H9 (cell line): ENCODE data around the gene TK1. TPM values are rescaled to one million over a fixed set of nuclear protein-coding genes. Genes with fewer than 3 reads are reported as not detected.
"Not testable (repeated sequence)": the region's sequence is repeated elsewhere in the genome, so short reads cannot be mapped to it uniquely, and the experiment has no call there.

Source experiments
- DNase-seq: peaks from one replicate; pipeline ENCODE4 v3.0.0-alpha.2; 2017
- H2AFZ ChIP-seq: one replicate; pipeline ENCODE4 v1.6.1; 2013; ENCODE audit warnings: mild to moderate bottlenecking, low read length, control low read depth, moderate library complexity
- H2AK5ac ChIP-seq: 2 replicates; pipeline ENCODE4 v1.6.1; 2013; ENCODE audit warnings: low read length, control low read depth, mixed read lengths; ENCODE audit not compliant: insufficient read length
- H2BK120ac ChIP-seq: one replicate; pipeline ENCODE4 v1.6.1; 2013; ENCODE audit warnings: low read depth, mild to moderate bottlenecking, low read length, control low read depth, inconsistent platforms; ENCODE audit not compliant: poor library complexity, severe bottlenecking
- H2BK12ac ChIP-seq: 2 replicates; pipeline ENCODE4 v1.6.1; 2013; ENCODE audit warnings: low read length, control low read depth, mixed read lengths, low read depth; ENCODE audit not compliant: insufficient read length
- H2BK15ac ChIP-seq: 2 replicates; pipeline ENCODE4 v1.6.1; 2013; ENCODE audit warnings: low read depth, low read length, control low read depth
- H2BK20ac ChIP-seq: one replicate; pipeline ENCODE4 v1.6.1; 2013; ENCODE audit warnings: low read depth, mild to moderate bottlenecking, low read length, control low read depth, inconsistent platforms; ENCODE audit not compliant: poor library complexity, severe bottlenecking
- H2BK5ac ChIP-seq: 2 replicates; pipeline ENCODE4 v1.6.1; 2013; ENCODE audit warnings: low read length, control low read depth, mixed read lengths; ENCODE audit not compliant: insufficient read length
- H3K14ac ChIP-seq: 2 replicates; pipeline ENCODE4 v1.6.1; 2013; ENCODE audit warnings: low read length, control low read depth; ENCODE audit not compliant: insufficient read depth
- H3K18ac ChIP-seq: 2 replicates; pipeline ENCODE4 v1.6.1; 2013; ENCODE audit warnings: low read depth, mild to moderate bottlenecking, mixed read lengths, low read length, control low read depth; ENCODE audit not compliant: insufficient read length
- H3K23ac ChIP-seq: 2 replicates; pipeline ENCODE4 v1.6.1; 2013; ENCODE audit warnings: low read length, control low read depth, mixed read lengths, low read depth; ENCODE audit not compliant: insufficient read length
- H3K23me2 ChIP-seq: 2 replicates; pipeline ENCODE4 v1.6.1; 2013; ENCODE audit warnings: low read depth, mild to moderate bottlenecking, mixed read lengths, low read length, control low read depth; ENCODE audit not compliant: insufficient read length, poor library complexity, severe bottlenecking
- H3K27ac ChIP-seq: 2 replicates; pipeline ENCODE4 v1.5.1; 2013; ENCODE audit warnings: low read length, control low read depth, mixed read lengths, low read depth; ENCODE audit not compliant: insufficient read length
- H3K27me3 ChIP-seq: 2 replicates; pipeline ENCODE4 v1.6.1; 2013; ENCODE audit warnings: low read length, control low read depth, inconsistent platforms; ENCODE audit not compliant: insufficient read depth
- H3K4ac ChIP-seq: 2 replicates; pipeline ENCODE4 v1.6.1; 2013; ENCODE audit warnings: low read depth, mild to moderate bottlenecking, control low read depth, inconsistent platforms, low read length, moderate library complexity
- H3K4me1 ChIP-seq: 2 replicates; pipeline ENCODE4 v1.6.1; 2013; ENCODE audit warnings: low read length, control low read depth, inconsistent platforms; ENCODE audit not compliant: insufficient read depth
- H3K4me2 ChIP-seq: 2 replicates; pipeline ENCODE4 v1.6.1; 2013; ENCODE audit warnings: low read length, control low read depth, mixed read lengths; ENCODE audit not compliant: insufficient read length, insufficient read depth
- H3K56ac ChIP-seq: 2 replicates; pipeline ENCODE4 v1.6.1; 2013; ENCODE audit warnings: low read depth, mild to moderate bottlenecking, mixed read lengths, low read length, control low read depth; ENCODE audit not compliant: insufficient read length
- H3K79me1 ChIP-seq: 2 replicates; pipeline ENCODE4 v1.6.1; 2013; ENCODE audit warnings: low read depth, mild to moderate bottlenecking, moderate library complexity, low read length, control low read depth, inconsistent platforms; ENCODE audit not compliant: insufficient read depth, poor library complexity, severe bottlenecking
- H3K79me2 ChIP-seq: 2 replicates; pipeline ENCODE4 v1.6.1; 2013; ENCODE audit warnings: low read length, control low read depth, inconsistent platforms; ENCODE audit not compliant: insufficient read depth
- H3K9ac ChIP-seq: 2 replicates; pipeline ENCODE4 v1.6.1; 2013; ENCODE audit warnings: low read length, control low read depth, mixed read lengths; ENCODE audit not compliant: insufficient read length; ENCODE audit errors: extremely low read depth
- H3K9me3 ChIP-seq: one replicate; pipeline ENCODE4 v1.6.1; 2013; ENCODE audit warnings: low read depth, low read length, inconsistent platforms; ENCODE audit not compliant: control insufficient read depth
- H3T11ph ChIP-seq: one replicate; pipeline ENCODE4 v1.6.1; 2013; ENCODE audit warnings: mild to moderate bottlenecking, low read length, control low read depth, inconsistent platforms
- H4K20me1 ChIP-seq: one replicate; pipeline ENCODE4 v1.6.1; 2013; ENCODE audit not compliant: control insufficient read depth, insufficient read length, insufficient read depth
- H4K5ac ChIP-seq: 2 replicates; pipeline ENCODE4 v1.6.1; 2013; ENCODE audit warnings: low read depth, mild to moderate bottlenecking, mixed read lengths, low read length, control low read depth; ENCODE audit not compliant: insufficient read length
- H4K8ac ChIP-seq: replicated peaks from 2 replicates; pipeline ENCODE4 v1.6.1; 2013; ENCODE audit warnings: low read length, control low read depth, mixed read lengths, low read depth; ENCODE audit not compliant: insufficient read length
- H4K91ac ChIP-seq: 2 replicates; pipeline ENCODE4 v1.6.1; 2013; ENCODE audit warnings: low read depth, mild to moderate bottlenecking, moderate library complexity, mixed read lengths, low read length, control low read depth; ENCODE audit not compliant: insufficient read length
- H3K27ac Mint-ChIP-seq, 3 experiments: 2 replicates in 2 of 3; 3 replicates in 1 of 3; pipeline ENCODE4 v1.8.0; 2020 to 2021; ENCODE audit warnings: mixed read lengths in 3 of 3, mild to moderate bottlenecking in 1 of 3, moderate library complexity in 1 of 3
- H3K27me3 Mint-ChIP-seq: 2 replicates; pipeline ENCODE4 v1.8.0; 2021; ENCODE audit warnings: low read depth, mild to moderate bottlenecking, moderate library complexity, mixed read lengths
- H3K36me3 Mint-ChIP-seq, 3 experiments: 2 replicates in 2 of 3; 3 replicates in 1 of 3; pipeline ENCODE4 v1.8.0; 2020 to 2021; ENCODE audit warnings: low read depth in 3 of 3, mixed read lengths in 3 of 3; ENCODE audit not compliant: insufficient read depth in 1 of 3
- H3K4me1 Mint-ChIP-seq, 2 experiments: 2 replicates each; pipeline ENCODE4 v1.8.0; 2020; ENCODE audit warnings: mixed read lengths in 2 of 2
- H3K4me3 Mint-ChIP-seq, 2 experiments: 2 replicates in 1 of 2; 3 replicates in 1 of 2; pipeline ENCODE4 v1.8.0; 2020 to 2021; ENCODE audit warnings: mild to moderate bottlenecking in 2 of 2, mixed read lengths in 2 of 2, moderate library complexity in 1 of 2
- H3K9me3 Mint-ChIP-seq, 2 experiments: 2 replicates in 1 of 2; 3 replicates in 1 of 2; pipeline ENCODE4 v1.8.0; 2020; ENCODE audit warnings: mild to moderate bottlenecking in 2 of 2, mixed read lengths in 2 of 2, moderate library complexity in 1 of 2
- CTCF ChIP-seq: fragments of 200-600 bp; sonication (generic); conservative IDR thresholded peaks from 3 replicates; pipeline ENCODE4 v1.8.0; 2021; ENCODE audit warnings: antibody characterized with exemption, mild to moderate bottlenecking
- WGBS: extraction: QIAGEN DNeasy Blood & Tissue Kit; methylation state at CpG from one replicate; pipeline ENCODE4 v1.1.7; 2013; ENCODE audit warnings: missing lambda C conversion rate, low lambda C conversion rate, mixed read lengths; ENCODE audit not compliant: insufficient read length; ENCODE audit errors: extremely low coverage; 5-methylcytosine and 5-hydroxymethylcytosine counted together
- total RNA-seq: library from RNA; stranded (reverse); gene quantifications from 2 replicates; pipeline ENCODE4 v1.2.1, GENCODE V29; 2021

TK1 gene
- total RNA-seq, 1 experiment from 2014 or later: 95.8 TPM

- H3T11ph ChIP-seq: no peak overlapping the region
- no peak overlapping the region for H2BK20ac ChIP-seq
- peaks cover 3% of the 10 kb centered on the region; the same call in 1 of the 2 replicates for H3K4me1 ChIP-seq
- H3K79me1 ChIP-seq: no peaks in the 10 kb centered on the region
- WGBS: no CpG with 5 or more reads among the region's 58 CpGs
- TF ChIP-seq CTCF: no peak
- Mint-ChIP-seq H3K27me3 (peaks cover 4% of the 10 kb centered on the region), H3K27ac (peak overlapping the region in 2 of 3 experiments; percentile 51 to 52; a peak in 2 of 7 replicates), H3K36me3 (no peaks in the 10 kb centered on the region), H3K9me3 (no peaks in the 10 kb centered on the region; a peak in 1 of 5 replicates), H3K4me3 (peak overlapping the region; percentile 22 to 66; a peak in 4 of 5 replicates), H3K4me1 (peaks cover 3 to 27% of the 10 kb centered on the region in 2 experiments)
- no peaks in the 10 kb centered on the region for H3K79me2 ChIP-seq
- H3K14ac ChIP-seq: no peak overlapping the region
- H4K5ac ChIP-seq: no peak overlapping the region
- no peak overlapping the region for H2BK120ac ChIP-seq
- H2BK15ac ChIP-seq: no peak overlapping the region
- H3K9me3 ChIP-seq: no peaks in the 10 kb centered on the region
- H4K91ac ChIP-seq: no peak overlapping the region
- H3K56ac ChIP-seq: no peak overlapping the region
- no peak overlapping the region for H3K23ac ChIP-seq
- no peak overlapping the region for H2AFZ ChIP-seq
- H4K20me1 ChIP-seq: no peaks in the 10 kb centered on the region
- H3K23me2 ChIP-seq: no peaks in the 10 kb centered on the region
- H2BK12ac ChIP-seq: no peak overlapping the region
- no peak overlapping the region for H2AK5ac ChIP-seq
- DNase-seq: peak; percentile 100
- no peak overlapping the region for H3K9ac ChIP-seq
- no peak overlapping the region for H3K18ac ChIP-seq
- H2BK5ac ChIP-seq: no peak overlapping the region
- no peak overlapping the region for H3K4ac ChIP-seq
- peak overlapping the region; percentile 46 for H3K4me2 ChIP-seq
- no peaks in the 10 kb centered on the region for H3K27me3 ChIP-seq
- no peak overlapping the region for H4K8ac ChIP-seq
- no peak overlapping the region for H3K27ac ChIP-seq
Observed at GRCh38 chr17:78140169-78141051, 46.4 kb downstream of the TK1 start.

GRCh38 chr17:78139861-78140168, 47.0 kb downstream of the TK1 start:
- H3K4ac ChIP-seq, H3K9ac ChIP-seq, H3K79me2 ChIP-seq, H3K9me3 Mint-ChIP-seq, H2BK120ac ChIP-seq, H2BK20ac ChIP-seq, H4K91ac ChIP-seq, H3K27me3 Mint-ChIP-seq, H2BK15ac ChIP-seq, H2AK5ac ChIP-seq, H4K8ac ChIP-seq, H3K4me2 ChIP-seq, H3K23me2 ChIP-seq, H3K4me1 ChIP-seq, H3T11ph ChIP-seq, H3K23ac ChIP-seq, H3K79me1 ChIP-seq, H3K27ac ChIP-seq, H3K36me3 Mint-ChIP-seq, H4K5ac ChIP-seq, H3K18ac ChIP-seq, H3K27me3 ChIP-seq, H2BK12ac ChIP-seq, H3K9me3 ChIP-seq, H2BK5ac ChIP-seq, H3K56ac ChIP-seq, DNase-seq, H3K14ac ChIP-seq, H2AFZ ChIP-seq, H4K20me1 ChIP-seq: not testable (repeated sequence)
- Mint-ChIP-seq H3K27ac (peak overlapping the region in 1 of 3 experiments; percentile 51; a peak in 1 of 7 replicates), H3K4me1 (peaks cover 3 to 27% of the 10 kb centered on the region in 2 experiments), H3K4me3 (peak overlapping the region in 1 of 2 experiments; percentile 66; a peak in 3 of 5 replicates)
- WGBS: no CpG with 5 or more reads among the region's 12 CpGs
